Measurements from ENCODE around the gene TSPAN5. TPM values are rescaled to one million over a fixed set of nuclear protein-coding genes. Genes with fewer than 3 reads are reported as not detected.

Gene TSPAN5
- polyA plus RNA-seq, 1 donor from 2014 or later: 18.8 TPM

DNA sequence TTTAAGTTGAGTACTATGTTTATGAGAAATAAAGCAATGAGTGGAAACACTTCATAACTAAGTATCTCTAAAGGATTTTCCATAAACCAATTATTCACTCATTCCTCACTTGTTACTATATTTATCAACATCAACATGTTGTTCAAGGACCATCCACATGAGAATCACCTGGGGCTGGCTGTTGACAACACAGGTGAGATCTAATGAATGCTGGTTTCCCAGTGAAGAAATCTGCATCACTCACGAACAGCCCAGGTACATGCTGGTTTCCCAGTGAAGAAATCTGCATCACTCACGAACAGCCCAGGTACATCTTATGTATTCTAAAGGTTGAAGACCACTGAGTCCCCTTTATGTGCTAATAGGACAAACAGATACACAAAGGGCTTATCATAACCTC, 32.5 kb downstream of the TSPAN5 start:
- Histone ChIP-seq H3K4me2 (ENCODE audit: low read length) (no peak overlapping the region), H2AFZ (ENCODE audit: low read depth, low read length) (no peak overlapping the region), H3K27ac (ENCODE audit: low read length) (no peak overlapping the region), H3K27me3 (ENCODE audit: insufficient read depth, low read depth, low read length) (no peaks in the 10 kb centered on the region), H3K9ac (ENCODE audit: low read length) (no peak overlapping the region), H3K79me2 (replicated peaks; ENCODE audit: insufficient read depth, low read length) (peaks cover 12% of the 10 kb centered on the region), H3K9me2 (ENCODE audit: insufficient read depth, low read length) (no peaks in the 10 kb centered on the region), H4K20me1 (ENCODE audit: insufficient read depth) (no peaks in the 10 kb centered on the region), H3K36me3 (ENCODE audit: insufficient read depth, low read length) (no peaks in the 10 kb centered on the region), H3K9me3 (ENCODE audit: low read length) (no peaks in the 10 kb centered on the region), H3F3A (ENCODE audit: insufficient read depth, low read length, poor library complexity, severe bottlenecking) (no peaks in the 10 kb centered on the region), H3K4me3 (ENCODE audit: low read length) (no peak overlapping the region)
- TF ChIP-seq EZH2 (IDR thresholded peaks at IDR 0.05; ENCODE audit: borderline replicate concordance, insufficient read depth, low read length, poor library complexity, severe bottlenecking): no peak
- TF ChIP-seq TAF1 (IDR thresholded peaks at IDR 0.05; ENCODE audit: low read depth): no peak
- TF ChIP-seq, protein P1, sequence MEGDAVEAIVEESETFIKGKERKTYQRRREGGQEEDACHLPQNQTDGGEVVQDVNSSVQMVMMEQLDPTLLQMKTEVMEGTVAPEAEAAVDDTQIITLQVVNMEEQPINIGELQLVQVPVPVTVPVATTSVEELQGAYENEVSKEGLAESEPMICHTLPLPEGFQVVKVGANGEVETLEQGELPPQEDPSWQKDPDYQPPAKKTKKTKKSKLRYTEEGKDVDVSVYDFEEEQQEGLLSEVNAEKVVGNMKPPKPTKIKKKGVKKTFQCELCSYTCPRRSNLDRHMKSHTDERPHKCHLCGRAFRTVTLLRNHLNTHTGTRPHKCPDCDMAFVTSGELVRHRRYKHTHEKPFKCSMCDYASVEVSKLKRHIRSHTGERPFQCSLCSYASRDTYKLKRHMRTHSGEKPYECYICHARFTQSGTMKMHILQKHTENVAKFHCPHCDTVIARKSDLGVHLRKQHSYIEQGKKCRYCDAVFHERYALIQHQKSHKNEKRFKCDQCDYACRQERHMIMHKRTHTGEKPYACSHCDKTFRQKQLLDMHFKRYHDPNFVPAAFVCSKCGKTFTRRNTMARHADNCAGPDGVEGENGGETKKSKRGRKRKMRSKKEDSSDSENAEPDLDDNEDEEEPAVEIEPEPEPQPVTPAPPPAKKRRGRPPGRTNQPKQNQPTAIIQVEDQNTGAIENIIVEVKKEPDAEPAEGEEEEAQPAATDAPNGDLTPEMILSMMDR (IDR thresholded peaks at IDR 0.05; ENCODE audit: poor library complexity, severe bottlenecking): no peak
- TF ChIP-seq, protein P2, sequence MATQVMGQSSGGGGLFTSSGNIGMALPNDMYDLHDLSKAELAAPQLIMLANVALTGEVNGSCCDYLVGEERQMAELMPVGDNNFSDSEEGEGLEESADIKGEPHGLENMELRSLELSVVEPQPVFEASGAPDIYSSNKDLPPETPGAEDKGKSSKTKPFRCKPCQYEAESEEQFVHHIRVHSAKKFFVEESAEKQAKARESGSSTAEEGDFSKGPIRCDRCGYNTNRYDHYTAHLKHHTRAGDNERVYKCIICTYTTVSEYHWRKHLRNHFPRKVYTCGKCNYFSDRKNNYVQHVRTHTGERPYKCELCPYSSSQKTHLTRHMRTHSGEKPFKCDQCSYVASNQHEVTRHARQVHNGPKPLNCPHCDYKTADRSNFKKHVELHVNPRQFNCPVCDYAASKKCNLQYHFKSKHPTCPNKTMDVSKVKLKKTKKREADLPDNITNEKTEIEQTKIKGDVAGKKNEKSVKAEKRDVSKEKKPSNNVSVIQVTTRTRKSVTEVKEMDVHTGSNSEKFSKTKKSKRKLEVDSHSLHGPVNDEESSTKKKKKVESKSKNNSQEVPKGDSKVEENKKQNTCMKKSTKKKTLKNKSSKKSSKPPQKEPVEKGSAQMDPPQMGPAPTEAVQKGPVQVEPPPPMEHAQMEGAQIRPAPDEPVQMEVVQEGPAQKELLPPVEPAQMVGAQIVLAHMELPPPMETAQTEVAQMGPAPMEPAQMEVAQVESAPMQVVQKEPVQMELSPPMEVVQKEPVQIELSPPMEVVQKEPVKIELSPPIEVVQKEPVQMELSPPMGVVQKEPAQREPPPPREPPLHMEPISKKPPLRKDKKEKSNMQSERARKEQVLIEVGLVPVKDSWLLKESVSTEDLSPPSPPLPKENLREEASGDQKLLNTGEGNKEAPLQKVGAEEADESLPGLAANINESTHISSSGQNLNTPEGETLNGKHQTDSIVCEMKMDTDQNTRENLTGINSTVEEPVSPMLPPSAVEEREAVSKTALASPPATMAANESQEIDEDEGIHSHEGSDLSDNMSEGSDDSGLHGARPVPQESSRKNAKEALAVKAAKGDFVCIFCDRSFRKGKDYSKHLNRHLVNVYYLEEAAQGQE (IDR thresholded peaks at IDR 0.05; ENCODE audit: borderline replicate concordance): no peak
- TF ChIP-seq POLR2AphosphoS5 (IDR thresholded peaks at IDR 0.05): no peak
- no peak for TF ChIP-seq RAD21 (conservative IDR thresholded peaks at IDR 0.05)

DNA sequence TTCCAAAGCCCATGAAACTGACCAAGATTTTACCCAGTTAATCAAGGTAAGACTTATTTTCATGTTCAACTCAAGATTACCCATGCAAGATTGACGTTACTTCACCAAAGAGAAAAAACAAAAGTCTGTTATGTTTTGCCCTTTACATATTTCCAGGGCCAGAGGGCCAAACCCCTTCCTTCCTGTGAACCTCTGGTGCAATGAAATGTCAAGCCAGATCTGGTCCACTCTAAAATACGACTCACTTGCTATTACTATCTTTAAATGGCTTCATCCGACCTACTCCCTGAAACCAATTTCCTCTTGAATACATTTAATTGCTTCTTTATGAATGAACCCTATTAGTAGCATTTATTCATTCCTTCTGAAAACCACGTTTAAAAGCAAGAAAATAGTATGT, 33.0 kb downstream of the TSPAN5 start:
- no peaks in the 10 kb centered on the region for H3K27me3 ChIP-seq (ENCODE audit: insufficient read depth, low read depth, low read length)
- TF ChIP-seq MXI1 (conservative IDR thresholded peaks at IDR 0.05; ENCODE audit: poor library complexity, severe bottlenecking) (no peak), TAF1 (IDR thresholded peaks at IDR 0.05; ENCODE audit: low read depth) (no peak), SMC3 (conservative IDR thresholded peaks at IDR 0.05; ENCODE audit: poor library complexity) (no peak), EP300 (conservative IDR thresholded peaks at IDR 0.05; ENCODE audit: poor library complexity, severe bottlenecking) (no peak), POLR2AphosphoS5 (IDR thresholded peaks at IDR 0.05) (no peak), EZH2 (IDR thresholded peaks at IDR 0.05; ENCODE audit: borderline replicate concordance, insufficient read depth, low read length, poor library complexity, severe bottlenecking) (no peak), RAD21 (conservative IDR thresholded peaks at IDR 0.05) (no peak)
- TF ChIP-seq, protein P2 (IDR thresholded peaks at IDR 0.05; ENCODE audit: borderline replicate concordance): no peak
- TF ChIP-seq, protein P1 (IDR thresholded peaks at IDR 0.05; ENCODE audit: poor library complexity, severe bottlenecking): no peak
- no peak overlapping the region for H2AFZ ChIP-seq (ENCODE audit: low read depth, low read length)
- no peaks in the 10 kb centered on the region for H3K9me2 ChIP-seq (ENCODE audit: insufficient read depth, low read length)
- no peaks in the 10 kb centered on the region for H3F3A ChIP-seq (ENCODE audit: insufficient read depth, low read length, poor library complexity, severe bottlenecking)
- no peaks in the 10 kb centered on the region for H3K9me3 ChIP-seq (ENCODE audit: low read length)
- H3K4me3 ChIP-seq (ENCODE audit: low read length): no peak overlapping the region
- H4K20me1 ChIP-seq (ENCODE audit: insufficient read depth): no peaks in the 10 kb centered on the region
- peaks cover 12% of the 10 kb centered on the region for H3K79me2 ChIP-seq (replicated peaks; ENCODE audit: insufficient read depth, low read length)
- no peaks in the 10 kb centered on the region for H3K36me3 ChIP-seq (ENCODE audit: insufficient read depth, low read length)
- no peak overlapping the region for H3K4me2 ChIP-seq (ENCODE audit: low read length)
- no peak overlapping the region for H3K9ac ChIP-seq (ENCODE audit: low read length)
- H3K27ac ChIP-seq (ENCODE audit: low read length): no peak overlapping the region

All from neural cell (in vitro differentiated cells).